WTC11 (cell line): Measurements from ENCODE around the gene HNF1B.

Experiments
- NR3C1 ChIP-seq: sonication (generic); formaldehyde crosslinking; conservative IDR thresholded peaks from 2 replicates; pipeline ENCODE4 v1.8.1; 2023; ENCODE audit warnings: low read depth, mild to moderate bottlenecking, missing genetic modification reagents
- ZNF138 ChIP-seq: sonication (generic); formaldehyde crosslinking; conservative IDR thresholded peaks from 2 replicates; pipeline ENCODE4 v1.8.1; 2022; ENCODE audit warnings: mild to moderate bottlenecking, moderate library complexity, missing genetic modification reagents
- TF ChIP-seq, protein P1 (sequence below): fragments of 200-600 bp; IDR thresholded peaks from 2 replicates; pipeline ENCODE4 v1.8.0; 2022; ENCODE audit warnings: antibody characterized with exemption

DNA sequence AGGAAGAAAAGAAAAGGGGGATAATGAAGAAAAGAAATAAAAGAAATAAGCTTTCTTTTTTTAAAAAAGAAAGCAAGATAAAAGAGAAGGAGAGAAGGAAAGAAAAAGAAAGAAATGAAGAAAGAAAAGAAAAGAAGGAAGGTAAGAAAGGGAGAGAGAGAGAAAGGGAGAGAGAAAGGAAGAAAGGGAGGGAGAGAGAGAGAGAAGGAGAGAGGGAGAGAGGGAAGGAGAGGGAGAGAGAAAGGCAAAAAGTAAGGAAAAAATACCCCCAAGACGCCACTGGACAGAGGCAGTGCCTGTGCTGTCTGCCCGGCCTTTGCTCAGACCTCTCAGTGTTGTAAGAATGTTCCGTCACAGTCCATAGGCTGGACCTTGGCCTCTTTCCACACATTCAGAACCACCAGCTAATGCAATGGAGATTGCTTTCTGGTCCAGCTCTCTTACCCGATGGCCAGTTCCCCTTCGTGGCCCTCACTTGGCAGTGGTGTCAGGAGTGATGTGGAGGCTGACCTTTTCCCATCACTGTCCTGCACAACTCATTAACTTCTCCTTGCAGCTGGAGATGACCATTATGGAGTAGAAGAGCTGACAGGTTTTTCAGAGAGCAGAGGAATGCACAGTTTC lies 14.3 kb upstream of the HNF1B start:
- TF ChIP-seq NR3C1 (CRISPR knock-in tag) (no peak), ZNF138 (no peak)
- TF ChIP-seq, protein P1, sequence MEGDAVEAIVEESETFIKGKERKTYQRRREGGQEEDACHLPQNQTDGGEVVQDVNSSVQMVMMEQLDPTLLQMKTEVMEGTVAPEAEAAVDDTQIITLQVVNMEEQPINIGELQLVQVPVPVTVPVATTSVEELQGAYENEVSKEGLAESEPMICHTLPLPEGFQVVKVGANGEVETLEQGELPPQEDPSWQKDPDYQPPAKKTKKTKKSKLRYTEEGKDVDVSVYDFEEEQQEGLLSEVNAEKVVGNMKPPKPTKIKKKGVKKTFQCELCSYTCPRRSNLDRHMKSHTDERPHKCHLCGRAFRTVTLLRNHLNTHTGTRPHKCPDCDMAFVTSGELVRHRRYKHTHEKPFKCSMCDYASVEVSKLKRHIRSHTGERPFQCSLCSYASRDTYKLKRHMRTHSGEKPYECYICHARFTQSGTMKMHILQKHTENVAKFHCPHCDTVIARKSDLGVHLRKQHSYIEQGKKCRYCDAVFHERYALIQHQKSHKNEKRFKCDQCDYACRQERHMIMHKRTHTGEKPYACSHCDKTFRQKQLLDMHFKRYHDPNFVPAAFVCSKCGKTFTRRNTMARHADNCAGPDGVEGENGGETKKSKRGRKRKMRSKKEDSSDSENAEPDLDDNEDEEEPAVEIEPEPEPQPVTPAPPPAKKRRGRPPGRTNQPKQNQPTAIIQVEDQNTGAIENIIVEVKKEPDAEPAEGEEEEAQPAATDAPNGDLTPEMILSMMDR: no peak
